RKO (cell line): ENCODE measurements around the gene H2BK1.

Source experiments
- DNase-seq: peaks from one replicate; pipeline ENCODE4 v3.0.0-alpha.2; 2016; ENCODE audit warnings: low spot score

H2BK1 gene

GRCh38 chr7:151210087-151210854, at the start of gene H2BK1:
TSS of gene H2BK1 (minus strand) at chr7:151210488. CDS start at chr7:151210318, 170 bp downstream.
- DNase-seq, result no peak

GRCh38 chr7:151257990-151258389, 47.7 kb upstream of the H2BK1 start:
- DNase-seq, result no peak

GRCh38 chr7:151256410-151257045, 46.2 kb upstream of the H2BK1 start:
- DNase-seq, result no peak

GRCh38 chr7:151255390-151255789, 45.1 kb upstream of the H2BK1 start:
- no peak for DNase-seq

- DNase-seq, result no peak
Observed at GRCh38 chr7:151254851-151255250, 44.6 kb upstream of the H2BK1 start.

GRCh38 chr7:151254316-151254715, 44.0 kb upstream of the H2BK1 start:
- DNase-seq, result no peak

- DNase-seq, result no peak
Observed at GRCh38 chr7:151252961-151253711, 42.8 kb upstream of the H2BK1 start.

GRCh38 chr7:151252561-151252835, 42.2 kb upstream of the H2BK1 start:
- DNase-seq, result no peak

- peak; percentile 75 for DNase-seq
Observed at GRCh38 chr7:151251689-151252560, 41.6 kb upstream of the H2BK1 start.

- DNase-seq, result peak; percentile 56
Observed at GRCh38 chr7:151251328-151251688, 41.0 kb upstream of the H2BK1 start.

- DNase-seq, result no peak
Observed at GRCh38 chr7:151250181-151251132, 40.2 kb upstream of the H2BK1 start.

- DNase-seq, result peak; percentile 88
Observed at GRCh38 chr7:151249732-151250072, 39.4 kb upstream of the H2BK1 start.

- peak; percentile 80 for DNase-seq
Observed at GRCh38 chr7:151249034-151249731, 38.9 kb upstream of the H2BK1 start.

- peak; percentile 52 for DNase-seq
Observed at GRCh38 chr7:151248346-151249033, 38.2 kb upstream of the H2BK1 start, which contains the start of gene SMARCD3. TSS of gene SMARCD3 (minus strand) at chr7:151248694. CDS start at chr7:151248562, 132 bp downstream.

- DNase-seq, result peak; percentile 59
Observed at GRCh38 chr7:151247611-151248345, 37.5 kb upstream of the H2BK1 start.

- no peak for DNase-seq
Observed at GRCh38 chr7:151246851-151247580, 36.7 kb upstream of the H2BK1 start.

- DNase-seq, result no peak
Observed at GRCh38 chr7:151246102-151246850, 36.0 kb upstream of the H2BK1 start.
